Stimulated activated CD4-positive, alpha-beta T cell treated with anti-CD3 and anti-CD28 coated beads, Interleukin-15, amount 100 ng/mL, for 24 hours (primary cell): Measurements from ENCODE around the gene RPP14.
"Not testable (repeated sequence)": the region's sequence is repeated elsewhere in the genome, so short reads cannot be mapped to it uniquely, and the experiment has no call there.

ENCODE experiments used
- DNase-seq: peaks from one replicate; pipeline ENCODE4 v3.0.0-alpha.2; 2020

Gene RPP14

GRCh38 chr3:58305882-58306711 lies at the start of gene RPP14, which contains the start of gene HTD2:
TSS of gene RPP14 (plus strand) at chr3:58306245. CDS start at chr3:58310330, 4,085 bp downstream.
TSS of gene HTD2 (plus strand) at chr3:58306520. CDS start at chr3:58317614, 11,094 bp downstream.
- peak; percentile 99 for DNase-seq

GRCh38 chr3:58256511-58256910 lies 49.5 kb upstream of the RPP14 start:
- no peak for DNase-seq

DNA sequence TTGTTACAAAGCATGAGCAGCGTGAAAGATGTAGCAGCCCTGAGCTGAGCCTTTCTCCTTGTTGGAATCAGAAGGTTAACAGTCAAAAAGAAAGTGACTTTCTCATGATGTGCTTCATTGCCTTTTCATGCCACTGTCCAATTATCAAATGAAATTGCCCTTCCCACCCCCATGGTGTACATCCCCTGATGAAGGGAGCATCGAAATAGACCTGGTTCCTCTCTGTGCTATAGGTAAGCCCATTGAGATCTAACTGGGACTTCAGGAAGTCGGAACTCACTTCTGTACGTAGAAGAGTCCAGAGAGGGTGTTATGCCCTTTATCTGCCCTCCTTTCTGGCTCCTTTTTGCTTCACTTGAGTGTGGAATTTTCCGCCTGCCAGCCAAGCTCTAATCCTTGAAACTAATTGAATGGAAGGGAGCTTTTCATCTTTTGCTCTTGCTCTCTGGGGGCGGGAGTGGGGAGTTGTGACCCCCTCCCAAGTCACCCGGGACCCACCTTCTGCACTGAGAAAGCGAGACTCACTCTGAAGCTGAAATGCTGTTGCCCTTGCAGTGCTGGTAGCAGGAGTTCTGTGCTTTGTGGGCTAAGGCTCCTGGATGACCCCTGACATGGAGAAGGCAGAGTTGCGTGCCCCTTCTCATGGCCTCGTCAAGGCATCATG lies 47.5 kb upstream of the RPP14 start:
- no peak for DNase-seq

- DNase-seq = no peak
Measured at GRCh38 chr3:58260261-58260731, 45.7 kb upstream of the RPP14 start.

DNA sequence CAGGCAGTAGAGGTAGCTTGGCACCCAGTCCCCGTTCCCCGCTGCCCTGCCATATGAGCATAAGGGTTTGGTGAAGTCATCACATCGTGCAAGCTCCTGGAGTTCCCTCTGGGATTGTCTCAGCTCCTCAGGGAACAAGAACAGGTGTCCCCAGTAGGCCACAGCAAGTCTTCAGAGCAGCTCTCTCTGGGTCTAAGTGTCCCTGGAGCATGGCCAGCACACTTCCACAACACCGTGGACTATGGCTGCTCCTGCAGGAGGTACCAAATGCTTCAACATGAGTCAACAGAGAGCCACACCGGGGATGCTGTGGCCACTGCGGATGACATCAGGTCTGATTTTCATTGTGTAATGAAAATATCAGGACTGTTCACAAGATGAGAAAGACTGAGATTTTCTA lies 45.3 kb upstream of the RPP14 start:
- no peak for DNase-seq

DNA sequence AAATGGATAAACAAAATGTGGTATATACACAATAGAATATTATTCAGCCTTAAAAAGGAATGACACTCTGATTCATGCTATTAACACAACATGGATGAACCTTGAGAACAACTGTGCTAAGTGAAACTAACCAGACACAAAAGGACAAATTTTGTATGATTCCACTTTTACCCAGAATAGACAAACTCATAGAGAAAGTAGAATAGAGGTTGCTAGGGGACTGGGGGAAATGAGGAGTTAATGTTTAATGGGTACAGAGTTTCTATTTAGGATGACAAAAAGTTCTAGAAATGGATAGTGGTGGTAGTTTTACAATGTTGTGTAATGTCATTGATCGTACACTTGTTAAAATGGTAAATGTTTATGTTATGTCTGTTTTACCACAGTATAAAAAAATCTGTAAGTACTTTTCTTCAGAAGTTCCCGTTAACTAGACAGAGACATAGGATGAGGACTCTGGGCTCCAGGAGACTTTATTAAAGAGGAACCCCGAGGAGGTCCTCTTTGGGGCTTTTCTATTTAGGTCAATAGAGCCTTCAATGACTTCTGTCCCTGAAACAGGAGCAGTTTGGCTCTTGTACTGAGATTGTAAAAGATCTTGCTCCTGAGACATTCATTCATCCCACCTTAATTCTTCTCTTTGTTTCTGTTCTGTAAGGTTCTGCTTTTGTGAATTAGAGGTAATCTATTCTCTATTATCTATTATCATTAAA lies 43.9 kb upstream of the RPP14 start:
- no peak for DNase-seq

GRCh38 chr3:58266577-58266976 lies 39.5 kb upstream of the RPP14 start:
- no peak for DNase-seq

- not testable (repeated sequence) for DNase-seq
Measured at GRCh38 chr3:58267543-58267942, 38.5 kb upstream of the RPP14 start.

- no peak for DNase-seq
Measured at GRCh38 chr3:58269356-58269755, 36.7 kb upstream of the RPP14 start.

DNA sequence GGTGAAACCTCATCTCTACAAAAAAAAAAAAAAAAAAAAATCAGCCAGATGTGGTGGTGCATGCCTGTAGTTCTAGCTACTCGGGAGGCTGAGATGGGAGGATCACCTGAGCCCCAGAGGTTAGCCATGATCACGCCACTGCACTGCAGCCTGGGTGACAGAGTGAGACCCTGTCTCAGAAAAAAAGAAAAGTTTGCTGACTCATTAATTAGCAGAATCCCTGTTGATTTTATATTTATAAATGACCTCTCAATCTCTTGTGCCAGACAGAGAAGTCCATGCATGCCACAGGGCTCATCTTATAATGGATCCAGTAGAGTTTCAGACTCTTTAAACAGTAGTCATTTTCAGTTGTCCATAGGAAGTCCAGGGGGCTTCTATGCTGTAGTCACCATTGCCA lies 35.6 kb upstream of the RPP14 start:
- DNase-seq = no peak

GRCh38 chr3:58271901-58272501 lies 34.0 kb upstream of the RPP14 start:
- peak; percentile 12 for DNase-seq

GRCh38 chr3:58272891-58273290 lies 33.2 kb upstream of the RPP14 start:
- no peak for DNase-seq

DNA sequence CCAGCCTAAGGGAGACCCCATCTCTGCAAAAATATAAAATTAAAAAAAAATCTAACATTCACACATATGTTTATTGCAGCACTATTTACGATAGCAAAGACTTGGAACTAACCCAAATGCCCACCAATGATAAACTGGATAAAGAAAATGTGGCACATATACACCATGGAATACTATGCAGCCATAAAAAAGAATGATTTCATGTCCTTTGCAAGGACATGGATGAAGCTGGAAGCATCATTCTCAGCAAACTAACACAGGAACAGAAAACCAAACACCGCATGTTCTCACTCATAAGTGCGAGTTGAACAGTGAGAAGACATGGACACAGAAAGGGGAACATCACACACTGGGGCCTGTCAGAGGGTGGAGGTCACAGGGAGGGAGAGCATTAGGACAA lies 32.7 kb upstream of the RPP14 start:
- not testable (repeated sequence) for DNase-seq

DNA sequence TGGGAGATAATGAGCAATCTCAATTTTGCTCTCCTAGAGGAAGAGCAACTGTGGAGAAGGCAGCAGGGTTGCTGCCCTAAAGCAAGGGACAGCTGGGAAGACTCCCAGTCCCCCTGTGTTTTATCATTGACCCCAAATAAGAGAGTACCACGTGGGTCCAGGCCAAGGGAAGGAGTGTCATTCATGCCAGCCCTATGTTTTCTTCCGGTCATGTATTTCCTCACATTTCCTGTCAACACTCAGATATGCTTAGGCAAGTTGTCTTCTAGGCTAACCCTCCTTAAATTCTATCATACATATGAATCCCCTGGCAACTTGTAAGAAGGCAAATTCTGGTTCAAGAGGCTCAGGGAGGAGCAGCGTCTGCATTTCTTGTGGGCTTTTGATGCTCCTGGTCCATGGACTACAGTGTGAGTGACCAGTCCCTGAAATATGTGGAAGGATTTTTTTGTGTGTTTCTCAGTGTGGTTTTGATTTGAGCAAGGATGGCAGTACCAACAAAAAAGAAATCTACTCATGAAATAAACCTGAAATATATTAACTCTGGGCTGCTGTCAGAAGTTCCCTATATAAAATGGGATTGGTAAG lies 31.9 kb upstream of the RPP14 start:
- no peak for DNase-seq

DNA sequence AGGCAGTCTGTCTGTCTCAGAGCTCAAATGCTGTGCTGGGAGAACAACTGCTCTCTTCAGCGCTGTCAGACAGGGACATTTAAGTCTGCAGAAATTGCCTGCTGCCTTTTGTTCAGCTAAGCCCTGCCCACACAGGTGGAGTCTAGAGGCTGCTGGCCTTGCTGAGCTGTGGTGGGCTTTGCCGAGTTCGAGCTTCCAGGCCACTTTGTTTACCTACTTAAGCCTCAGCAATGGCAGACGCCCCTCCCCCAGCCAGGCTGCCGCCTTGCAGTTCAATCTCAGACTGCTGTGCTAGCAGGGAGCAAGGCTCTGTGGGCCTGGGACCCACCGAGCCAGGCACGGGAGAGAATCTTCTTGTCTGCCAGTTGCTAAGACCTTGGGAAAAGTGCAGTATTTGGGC lies 25.0 kb upstream of the RPP14 start:
- no peak for DNase-seq

DNA sequence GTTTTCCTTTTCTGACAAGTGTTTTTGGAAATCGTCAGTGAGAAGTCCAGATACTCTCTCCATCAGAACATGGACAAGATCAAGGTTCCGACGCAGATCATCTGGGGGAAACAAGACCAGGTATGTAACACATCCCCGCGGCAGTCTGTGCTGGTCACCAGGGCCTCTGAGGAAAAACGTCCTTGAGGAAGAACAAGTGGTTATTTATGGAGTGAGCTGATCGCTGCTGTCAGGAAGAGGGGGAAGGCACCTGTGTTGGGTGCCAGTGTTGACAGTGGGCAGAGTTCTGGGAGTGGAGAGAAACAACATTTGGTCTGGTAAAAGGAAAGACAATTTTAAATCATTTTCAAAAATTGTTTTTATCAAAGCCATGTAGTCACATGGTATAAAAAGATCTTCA lies 20.7 kb upstream of the RPP14 start:
- DNase-seq = no peak

GRCh38 chr3:58287354-58287753 lies 18.7 kb upstream of the RPP14 start:
- no peak for DNase-seq

- DNase-seq = no peak
Measured at GRCh38 chr3:58288011-58288728, 17.9 kb upstream of the RPP14 start.

DNA sequence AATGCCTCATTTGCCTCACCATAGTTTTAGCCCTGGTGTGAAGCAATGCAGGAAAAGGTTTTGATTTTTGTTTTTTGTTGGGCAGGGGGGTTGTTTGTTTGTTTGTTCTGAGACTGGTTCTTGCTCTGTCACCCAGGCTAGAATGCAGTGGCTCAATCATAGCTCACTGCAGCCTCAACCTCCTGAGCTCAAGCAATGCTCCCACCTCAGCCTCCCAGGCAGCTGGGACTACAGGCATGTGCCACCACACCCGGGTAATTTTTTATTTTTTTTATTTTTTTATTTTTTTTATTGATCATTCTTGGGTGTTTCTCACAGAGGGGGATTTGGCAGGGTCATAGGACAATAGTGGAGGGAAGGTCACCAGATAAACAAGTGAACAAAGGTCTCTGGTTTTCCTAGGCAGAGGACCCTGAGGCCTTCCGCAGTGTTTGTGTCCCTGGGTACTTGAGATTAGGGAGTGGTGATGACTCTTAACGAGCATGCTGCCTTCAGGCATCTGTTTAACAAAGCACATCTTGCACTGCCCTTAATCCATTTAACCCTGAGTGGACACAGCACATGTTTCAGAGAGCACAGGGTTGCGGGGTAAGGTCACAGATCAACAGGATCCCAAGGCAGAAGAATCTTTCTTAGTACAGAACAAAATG lies 17.0 kb upstream of the RPP14 start:
- not testable (repeated sequence) for DNase-seq

GRCh38 chr3:58290446-58290845 lies 15.6 kb upstream of the RPP14 start:
- not testable (repeated sequence) for DNase-seq

DNA sequence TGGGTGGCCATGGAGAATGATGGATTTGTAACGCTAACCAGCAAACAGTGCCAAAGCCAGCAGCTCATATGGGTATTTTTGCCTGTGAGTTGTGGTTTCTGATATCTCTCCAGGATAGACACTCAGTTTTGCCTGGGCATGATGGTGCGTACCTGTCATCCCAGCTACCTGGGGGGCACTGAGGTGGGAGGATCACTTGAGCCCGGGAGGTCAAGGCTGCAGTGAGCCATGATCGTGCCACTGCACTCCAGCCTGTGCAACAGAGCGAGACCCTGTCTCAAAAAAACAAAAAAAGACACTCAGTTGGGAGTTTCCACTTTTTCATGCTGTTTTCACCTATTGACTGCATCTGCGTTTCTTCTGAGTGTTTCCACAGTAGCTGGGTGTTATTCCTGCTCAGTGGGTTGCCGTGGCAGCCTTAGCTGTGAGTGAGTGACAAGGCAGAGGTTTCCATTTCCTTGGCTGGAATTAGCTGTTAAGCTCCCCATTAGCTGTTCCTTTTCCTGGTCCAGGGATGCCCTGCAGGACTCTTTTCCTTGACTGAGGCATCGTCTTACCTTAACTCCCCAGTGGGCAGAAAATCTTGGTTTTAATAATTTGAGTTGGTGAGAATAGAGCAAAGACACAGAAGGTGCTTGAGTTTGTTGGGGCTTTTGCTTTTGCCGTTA lies 14.2 kb upstream of the RPP14 start:
- DNase-seq = no peak
